ENCODE measurements around the gene FNDC7. TPM values are rescaled to one million over a fixed set of nuclear protein-coding genes. Genes with fewer than 3 reads are reported as not detected.

The FNDC7 gene
- total and polyA plus RNA-seq, 7 donors = 0.09 to 0.32 TPM; not detected in 5

GRCh38 chr1:108747898-108748297, 35.2 kb downstream of the FNDC7 start:
- Histone ChIP-seq H3K27me3 (ENCODE audit: insufficient read depth in 3 of 3, low read length in 2 of 3) (no peaks in the 10 kb centered on the region), H3K27ac (peak overlapping the region; percentile 96), H3K4me1 (peaks cover 4% of the 10 kb centered on the region), H3K4me3 (peak overlapping the region; percentile 86), H3K36me3 (ENCODE audit: insufficient read depth in 1 of 2, low read depth in 1 of 2) (peaks cover 0 to 19% of the 10 kb centered on the region in 2 donors), H3K9me3 (no peaks in the 10 kb centered on the region)
- intact Hi-C loops (cut with DNase I) = loop anchor here in 1 of 2 donors (5.0 kb wide), 1 partner anchor 56 kb away; the partner anchor contains the start of gene PRPF38B
- 83 to 91% (median 89%) methylated on average over 3 of the region's 3 CpGs for WGBS, 3 donors
- no peak for ATAC-seq
- TF ChIP-seq, protein P1, sequence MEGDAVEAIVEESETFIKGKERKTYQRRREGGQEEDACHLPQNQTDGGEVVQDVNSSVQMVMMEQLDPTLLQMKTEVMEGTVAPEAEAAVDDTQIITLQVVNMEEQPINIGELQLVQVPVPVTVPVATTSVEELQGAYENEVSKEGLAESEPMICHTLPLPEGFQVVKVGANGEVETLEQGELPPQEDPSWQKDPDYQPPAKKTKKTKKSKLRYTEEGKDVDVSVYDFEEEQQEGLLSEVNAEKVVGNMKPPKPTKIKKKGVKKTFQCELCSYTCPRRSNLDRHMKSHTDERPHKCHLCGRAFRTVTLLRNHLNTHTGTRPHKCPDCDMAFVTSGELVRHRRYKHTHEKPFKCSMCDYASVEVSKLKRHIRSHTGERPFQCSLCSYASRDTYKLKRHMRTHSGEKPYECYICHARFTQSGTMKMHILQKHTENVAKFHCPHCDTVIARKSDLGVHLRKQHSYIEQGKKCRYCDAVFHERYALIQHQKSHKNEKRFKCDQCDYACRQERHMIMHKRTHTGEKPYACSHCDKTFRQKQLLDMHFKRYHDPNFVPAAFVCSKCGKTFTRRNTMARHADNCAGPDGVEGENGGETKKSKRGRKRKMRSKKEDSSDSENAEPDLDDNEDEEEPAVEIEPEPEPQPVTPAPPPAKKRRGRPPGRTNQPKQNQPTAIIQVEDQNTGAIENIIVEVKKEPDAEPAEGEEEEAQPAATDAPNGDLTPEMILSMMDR (IDR thresholded peaks at IDR 0.05) = no peak
- no peak for DNase-seq

DNA sequence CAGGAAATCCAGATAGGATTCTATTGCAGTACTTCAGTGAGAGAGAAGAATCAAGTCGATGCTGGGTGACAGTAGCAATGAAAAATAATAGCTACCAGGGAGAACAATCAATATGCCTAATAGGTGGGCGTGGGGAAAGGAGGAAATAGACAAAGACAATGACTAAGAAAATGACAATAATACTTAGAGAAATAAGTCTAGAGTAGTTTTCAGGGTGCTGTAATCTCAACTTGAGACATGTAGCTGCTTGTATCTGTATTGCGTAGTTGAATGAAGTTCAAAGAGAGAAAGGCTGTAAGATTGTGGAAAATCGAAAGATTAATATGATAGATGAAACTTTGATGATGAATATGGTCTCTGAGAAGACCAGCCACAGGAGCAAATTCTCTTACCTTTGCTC, 36.4 kb downstream of the FNDC7 start:
- intact Hi-C loops (cut with DNase I) = loop anchor here in 1 of 2 donors (5.0 kb wide), 1 partner anchor 57 kb away; the partner anchor contains the start of gene PRPF38B
- Histone ChIP-seq H3K4me3 (no peak overlapping the region), H3K36me3 (ENCODE audit: insufficient read depth in 1 of 2, low read depth in 1 of 2) (peaks cover 0 to 31% of the 10 kb centered on the region in 2 donors), H3K27ac (no peak overlapping the region), H3K9me3 (no peaks in the 10 kb centered on the region), H3K27me3 (ENCODE audit: insufficient read depth in 3 of 3, low read length in 2 of 3) (no peaks in the 10 kb centered on the region), H3K4me1 (peaks cover 4% of the 10 kb centered on the region)
- TF ChIP-seq, protein P1 (IDR thresholded peaks at IDR 0.05) = no peak
- ATAC-seq (no peak), DNase-seq (no peak)
- 89 to 94% (median 90%) methylated on average over 4 of the region's 4 CpGs for WGBS, 3 donors

GRCh38 chr1:108750476-108751181, 37.9 kb downstream of the FNDC7 start:
- Histone ChIP-seq H3K36me3 (ENCODE audit: insufficient read depth in 1 of 2, low read depth in 1 of 2) (peaks cover 0 to 47% of the 10 kb centered on the region in 2 donors), H3K27ac (no peak overlapping the region), H3K9me3 (no peaks in the 10 kb centered on the region), H3K4me3 (no peak overlapping the region), H3K4me1 (peaks cover 4% of the 10 kb centered on the region), H3K27me3 (ENCODE audit: insufficient read depth in 3 of 3, low read length in 2 of 3) (no peaks in the 10 kb centered on the region)
- intact Hi-C loops (cut with DNase I) = loop anchor here in 1 of 2 donors (5.0 to 10.0 kb wide), 2 partner anchors 62 to 174 kb away; no protein-coding TSS in a partner anchor
- TF ChIP-seq, protein P1 (IDR thresholded peaks at IDR 0.05) = no peak
- 47 to 88% (median 70%) methylated on average over 1 of the region's 1 CpG for WGBS, 3 donors
- ATAC-seq (no peak), DNase-seq (no peak)

GRCh38 chr1:108753363-108753762, 40.7 kb downstream of the FNDC7 start:
- intact Hi-C loops (cut with DNase I) = loop anchor here in 1 of 2 donors (5.0 to 10.0 kb wide), 2 partner anchors 59 to 171 kb away; no protein-coding TSS in a partner anchor
- Histone ChIP-seq H3K4me1 (peaks cover 4% of the 10 kb centered on the region), H3K4me3 (no peak overlapping the region), H3K27ac (no peak overlapping the region), H3K36me3 (ENCODE audit: insufficient read depth in 1 of 2, low read depth in 1 of 2) (peaks cover 0 to 72% of the 10 kb centered on the region in 2 donors), H3K9me3 (no peaks in the 10 kb centered on the region), H3K27me3 (ENCODE audit: insufficient read depth in 3 of 3, low read length in 2 of 3) (no peaks in the 10 kb centered on the region)
- DNase-seq (no peak), ATAC-seq (no peak)
- TF ChIP-seq, protein P1 (IDR thresholded peaks at IDR 0.05) = no peak
- WGBS, 3 donors = 74 to 82% (median 78%) methylated on average over 3 of the region's 3 CpGs

Measured in psoas muscle (tissue), 8 donors.